K562 (cell line): ENCODE data around the gene MAGI2.

ENCODE experiments used
- CUX1 ChIP-seq: fragments of 200-800 bp; sonication (Bioruptor generic); IDR thresholded peaks from 2 replicates; pipeline ENCODE4 v1.6.1; 2016; ENCODE audit warnings: missing genetic modification characterization, missing compliant biosample characterization
- EHMT2 ChIP-seq: fragments of 450-650 bp; IDR thresholded peaks from 2 replicates; pipeline ENCODE4 v1.6.1; 2018; ENCODE audit warnings: antibody characterized with exemption
- EZH2 ChIP-seq: IDR thresholded peaks from 2 replicates; pipeline ENCODE4 v1.6.1; 2012; ENCODE audit warnings: low read depth, mild to moderate bottlenecking, inconsistent platforms, low read length, borderline replicate concordance
- MNT ChIP-seq, 2 experiments: fragments of 450-650 bp; conservative IDR thresholded peaks; 2 replicates each; pipeline ENCODE4 v1.6.1; 2017; ENCODE audit warnings: mild to moderate bottlenecking in 2 of 2, moderate library complexity in 2 of 2
- NR3C1 ChIP-seq: sonication (generic); formaldehyde crosslinking; IDR thresholded peaks from 2 replicates; pipeline ENCODE4 v1.8.1; 2022; ENCODE audit warnings: missing genetic modification reagents
- PHB2 ChIP-seq: fragments of 450-650 bp; IDR thresholded peaks from 2 replicates; pipeline ENCODE4 v1.6.1; 2017; ENCODE audit warnings: low read depth
- POLR2A ChIP-seq: fragments of 450-650 bp; conservative IDR thresholded peaks from 2 replicates; pipeline ENCODE4 v1.6.1; 2016
- RFX1 ChIP-seq: fragments of 450-650 bp; IDR thresholded peaks from 2 replicates; pipeline ENCODE4 v1.6.1; 2016; ENCODE audit warnings: mild to moderate bottlenecking, moderate library complexity
- TBP ChIP-seq: optimal IDR thresholded peaks from 2 replicates; pipeline ENCODE3; 2011; ENCODE audit warnings: low read depth, low read length, improper control_type of control experiment
- TEAD4 ChIP-seq, 2 experiments: sonication (generic) in 1 of 2; formaldehyde crosslinking in 1 of 2; IDR thresholded peaks; 2 replicates each; pipeline versions ENCODE4 v1.6.1 to v1.8.0; 2012 to 2022; ENCODE audit warnings: borderline replicate concordance in 1 of 2, inconsistent platforms in 1 of 2, low read length in 1 of 2, mild to moderate bottlenecking in 1 of 2, missing genetic modification reagents in 1 of 2
- TOE1 ChIP-seq, 2 experiments: fragments of 450-650 bp in 1 of 2; sonication (generic) in 1 of 2; formaldehyde crosslinking in 1 of 2; IDR thresholded peaks; 2 replicates each; pipeline versions ENCODE4 v1.7.1 to v1.8.0; 2016 to 2022; ENCODE audit warnings: borderline replicate concordance in 2 of 2, mild to moderate bottlenecking in 2 of 2, antibody characterized with exemption in 1 of 2, inconsistent platforms in 1 of 2, low read depth in 1 of 2, missing genetic modification reagents in 1 of 2, moderate library complexity in 1 of 2
- USF2 ChIP-seq: sonication (generic); formaldehyde crosslinking; IDR thresholded peaks from 2 replicates; pipeline ENCODE4 v1.5.0; 2020; ENCODE audit warnings: missing genetic modification reagents
- YBX1 ChIP-seq: fragments of 450-650 bp; IDR thresholded peaks from 2 replicates; pipeline ENCODE4 v1.7.1; 2016; ENCODE audit warnings: mild to moderate bottlenecking
- ZNF121 ChIP-seq: sonication (generic); formaldehyde crosslinking; conservative IDR thresholded peaks from 2 replicates; pipeline ENCODE4 v1.8.0; 2022; ENCODE audit warnings: missing genetic modification reagents

- TF ChIP-seq EZH2: no peak
- no peak for TF ChIP-seq POLR2A
- TF ChIP-seq CUX1 (CRISPR knock-in tag): no peak
- no peak for TF ChIP-seq PHB2
- no peak for TF ChIP-seq TBP
- TF ChIP-seq YBX1: no peak
- TF ChIP-seq USF2 (CRISPR knock-in tag): no peak
- TF ChIP-seq EHMT2: no peak
- no peak for TF ChIP-seq MNT (conservative IDR thresholded peaks at IDR 0.05)
- no peak for TF ChIP-seq RFX1
- TF ChIP-seq NR3C1 (CRISPR knock-in tag): no peak
- no peak for TF ChIP-seq TEAD4 (IDR thresholded peaks at IDR 0.05; ENCODE audit: low read length)
- no peak for TF ChIP-seq TEAD4 (CRISPR knock-in tag; IDR thresholded peaks at IDR 0.05; ENCODE audit: borderline replicate concordance)
- TF ChIP-seq ZNF121 (CRISPR knock-in tag): no peak
- TF ChIP-seq TOE1 (IDR thresholded peaks at IDR 0.05; ENCODE audit: borderline replicate concordance): no peak
- TF ChIP-seq TOE1 (CRISPR knock-in tag; IDR thresholded peaks at IDR 0.05; ENCODE audit: borderline replicate concordance, low read depth): no peak
Observed at GRCh38 chr7:79454361-79454960, 994 bp upstream of the MAGI2 start.
